GM12878 (cell line): ENCODE results near the gene WDR48. TPM values are rescaled to one million over a fixed set of nuclear protein-coding genes. Genes with fewer than 3 reads are reported as not detected.

Experiments used
- ATAC-seq: fragments of 200-7000 bp; cut with Tn5 transposase; 3 replicates; pipeline ENCODE4 v1.9.1; 2020; ENCODE audit warnings: mild to moderate bottlenecking, moderate library complexity
- BruUV-seq: library from RNA; stranded (reverse); fragments of 400-500 nt; replicated peaks from 2 replicates; lab custom pipeline; 2021; lab: Mats Ljungman, UMichigan
- CTCF ChIA-PET: fragments of 300-600 bp; sonication (Branson Sonifier 250); formaldehyde crosslinking; extraction: SDS; loops from one replicate; lab custom pipeline; 2021; ENCODE audit warnings: inconsistent platforms; lab: Yijun Ruan, JAX
- POLR2A ChIA-PET: fragments of 350-600 bp; formaldehyde crosslinking; extraction: SDS; loops from one replicate; lab custom pipeline; 2021; ENCODE audit warnings: inconsistent platforms; lab: Charles Lee
- RAD21 ChIA-PET: fragments of 300-600 bp; sonication (Branson Sonifier 250); formaldehyde crosslinking; loops from one replicate; lab custom pipeline; 2023; ENCODE audit warnings: antibody characterized with exemption; ENCODE audit not compliant: unreplicated experiment; lab: Charles Lee
- SMC1A ChIA-PET: fragments of 300-600 bp; sonication (Branson Sonifier 250); formaldehyde crosslinking; loops from one replicate; lab custom pipeline; 2023; ENCODE audit not compliant: unreplicated experiment, uncharacterized antibody; lab: Charles Lee
- DNase-seq: peaks from one replicate; pipeline ENCODE4 v3.0.0-alpha.2; 2011; ENCODE audit warnings: low read depth, low spot score
- FAIRE-seq: peaks from 3 replicates; lab custom pipeline; 2011; peaks lifted over from hg19 to GRCh38; lab: Jason Lieb, UNC
- H2AFZ ChIP-seq: 2 replicates; pipeline ENCODE4 v1.6.0; 2011; ENCODE audit warnings: low read depth, low read length, control low read depth; ENCODE audit not compliant: control insufficient read depth
- H3K27ac ChIP-seq: 2 replicates; pipeline ENCODE4 v1.5.1; 2011; ENCODE audit warnings: control low read depth; ENCODE audit not compliant: control insufficient read depth, insufficient read depth
- H3K27me3 ChIP-seq, 2 experiments: replicated peaks in 1 of 2; 2 replicates each; pipeline versions ENCODE4 v1.6.0 to v1.6.1; 2011; ENCODE audit warnings: low read length in 1 of 2; ENCODE audit not compliant: control insufficient read depth in 2 of 2, insufficient read depth in 2 of 2
- H3K36me3 ChIP-seq, 2 experiments: 2 replicates each; pipeline ENCODE4 v1.5.1; 2011; ENCODE audit warnings: low read length in 1 of 2; ENCODE audit not compliant: control insufficient read depth in 2 of 2, insufficient read depth in 2 of 2
- H3K4me1 ChIP-seq: 2 replicates; pipeline ENCODE4 v1.6.1; 2011; ENCODE audit warnings: mild to moderate bottlenecking, low read length, moderate library complexity, mixed read lengths; ENCODE audit not compliant: control insufficient read depth, insufficient read depth
- H3K4me2 ChIP-seq: 2 replicates; pipeline ENCODE4 v1.6.0; 2011; ENCODE audit warnings: control low read depth; ENCODE audit not compliant: control insufficient read depth, insufficient read depth
- H3K4me3 ChIP-seq: fragments of 200-600 bp; sonication (generic); 2 replicates; pipeline ENCODE4 v1.5.1; 2016
- H3K79me2 ChIP-seq: 2 replicates; pipeline ENCODE4 v1.6.0; 2011; ENCODE audit warnings: low read length; ENCODE audit not compliant: control insufficient read depth, insufficient read depth
- H3K9ac ChIP-seq: 2 replicates; pipeline ENCODE4 v1.8.0; 2011; ENCODE audit warnings: low read length, control low read depth, mixed read lengths; ENCODE audit not compliant: control insufficient read depth, insufficient read depth
- H3K9me3 ChIP-seq: replicated peaks from 3 replicates; pipeline ENCODE4 v1.5.1; 2011; ENCODE audit warnings: mild to moderate bottlenecking, low read length; ENCODE audit not compliant: control insufficient read depth, insufficient read depth
- H4K20me1 ChIP-seq: 2 replicates; pipeline ENCODE4 v1.6.0; 2011; ENCODE audit not compliant: control insufficient read depth, insufficient read depth
- CBFB ChIP-seq: IDR thresholded peaks from 2 replicates; pipeline ENCODE4 v1.6.1; 2016; ENCODE audit warnings: antibody characterized with exemption, low read depth
- CHD4 ChIP-seq: fragments of 200-600 bp; sonication (generic); IDR thresholded peaks from 2 replicates; pipeline ENCODE4 v1.6.1; 2016; ENCODE audit warnings: mild to moderate bottlenecking
- EED ChIP-seq: sonication (generic); IDR thresholded peaks from 2 replicates; pipeline ENCODE4 v1.6.1; 2016; ENCODE audit warnings: antibody characterized with exemption, low read depth
- ETV6 ChIP-seq, 2 experiments: fragments of 450-650 bp in 1 of 2; IDR thresholded peaks in 1 of 2; conservative IDR thresholded peaks in 1 of 2; 2 replicates each; pipeline ENCODE4 v1.6.1; 2014; ENCODE audit warnings: antibody characterized with exemption in 1 of 2, borderline replicate concordance in 1 of 2, low read depth in 1 of 2, mild to moderate bottlenecking in 1 of 2, moderate library complexity in 1 of 2
- EZH2 ChIP-seq: IDR thresholded peaks from 2 replicates; pipeline ENCODE4 v1.6.1; 2012; ENCODE audit warnings: low read depth, mild to moderate bottlenecking, control low read depth, inconsistent platforms, low read length, borderline replicate concordance; ENCODE audit not compliant: control insufficient read depth
- HDAC6 ChIP-seq: fragments of 200-600 bp; sonication (generic); IDR thresholded peaks from one replicate; pipeline ENCODE4 v1.8.0; 2017; ENCODE audit warnings: antibody characterized with exemption; ENCODE audit not compliant: unreplicated experiment
- KDM1A ChIP-seq: fragments of 200-600 bp; sonication (generic); IDR thresholded peaks from 2 replicates; pipeline ENCODE4 v1.6.1; 2016; ENCODE audit warnings: borderline replicate concordance
- NBN ChIP-seq: fragments of 450-650 bp; IDR thresholded peaks from 2 replicates; pipeline ENCODE4 v1.6.1; 2016
- NRF1 ChIP-seq: conservative IDR thresholded peaks from 2 replicates; pipeline ENCODE4 v1.6.1; 2011; ENCODE audit warnings: mild to moderate bottlenecking, low read depth, low read length, improper control_type of control experiment
- RCOR1 ChIP-seq: conservative IDR thresholded peaks from 2 replicates; pipeline ENCODE4 v1.6.1; 2012; ENCODE audit warnings: low read depth, low read length, improper control_type of control experiment
- RFX5 ChIP-seq: IDR thresholded peaks from 2 replicates; pipeline ENCODE4 v1.6.1; 2011; ENCODE audit warnings: low read depth, low read length, improper control_type of control experiment
- SREBF2 ChIP-seq: IDR thresholded peaks from 2 replicates; pipeline ENCODE4 v1.6.1; 2012; ENCODE audit warnings: mild to moderate bottlenecking, low read length
- SUZ12 ChIP-seq: fragments of 200-600 bp; sonication (generic); IDR thresholded peaks from one replicate; pipeline ENCODE4 v1.6.1; 2018; ENCODE audit warnings: antibody characterized with exemption, mild to moderate bottlenecking; ENCODE audit not compliant: unreplicated experiment
- ZBTB4 ChIP-seq: fragments of 450-650 bp; formaldehyde crosslinking; IDR thresholded peaks from 2 replicates; pipeline ENCODE4 v1.4.0; 2022; ENCODE audit warnings: mild to moderate bottlenecking, moderate library complexity
- ZNF207 ChIP-seq: fragments of 450-650 bp; IDR thresholded peaks from 2 replicates; pipeline ENCODE4 v1.6.1; 2014; ENCODE audit warnings: antibody characterized with exemption, mild to moderate bottlenecking, borderline replicate concordance
- ZSCAN29 ChIP-seq: fragments of 450-650 bp; IDR thresholded peaks from 2 replicates; pipeline ENCODE4 v1.6.1; 2017; ENCODE audit warnings: mild to moderate bottlenecking, moderate library complexity
- WGBS: methylation state at CpG from one replicate; pipeline ENCODE4 v1.1.6; 2016; ENCODE audit warnings: low lambda C conversion rate; ENCODE audit not compliant: insufficient replicate concordance, insufficient coverage; ENCODE audit errors: missing lambda C conversion rate; 5-methylcytosine and 5-hydroxymethylcytosine counted together
- in situ Hi-C: fragments of 300-500 bp; cut with MboI; formaldehyde crosslinking; loops from 9 replicates; pipeline ENCODE4 v1.14.3; 2018; ENCODE audit warnings: mixed read lengths
- intact Hi-C: fragments of 100-400 bp; cut with micrococcal nuclease; formaldehyde crosslinking; loops from one replicate; pipeline ENCODE4 v1.14.2; 2022; ENCODE audit not compliant: unreplicated experiment
- polyA plus RNA-seq, 11 experiments: library from polyadenylated mRNA; depleted of rRNA in 4 of 11; unstranded in 6 of 11; stranded (reverse) in 5 of 11; fragments of >200 nt; fragmentation: Nextera tagmentation in 4 of 11; fragmentation: Illumina TruSeq in 1 of 11; extraction: Ambion mirVana in 4 of 11; extraction: Trizol in 1 of 11; gene quantifications; 1 replicate in 1 of 11; 2 replicates in 10 of 11; pipeline versions ENCODE4 v1.2.1 to v1.2.3, GENCODE V29; 2011 to 2016; ENCODE audit warnings: inconsistent platforms in 2 of 11, missing spikeins in 2 of 11, low read depth in 1 of 11
- total RNA-seq, 4 experiments: library from RNA; depleted of rRNA in 3 of 4; stranded (reverse); fragments of >200 nt in 3 of 4; fragmentation: Illumina TruSeq in 1 of 4; extraction: Trizol in 1 of 4; gene quantifications; 2 replicates each; pipeline versions ENCODE4 v1.2.1 to v1.2.3, GENCODE V29; 2013 to 2021
- TF ChIP-seq, protein P1 (sequence below): IDR thresholded peaks from 2 replicates; pipeline ENCODE4 v1.6.1; 2012; ENCODE audit warnings: low read depth, low read length, improper control_type of control experiment
- TF ChIP-seq, protein P2 (sequence below): IDR thresholded peaks from 2 replicates; pipeline ENCODE4 v1.6.1; 2011; ENCODE audit warnings: low read depth, mild to moderate bottlenecking, low read length, moderate library complexity, borderline replicate concordance; ENCODE audit errors: extremely low read depth

The WDR48 gene
- total and polyA plus RNA-seq, 10 of the 15 experiments (the other 5 are each of a cell fraction or from before 2014, with no cell fraction given), result 16.8 to 43.8 (median 29.0) TPM

DNA sequence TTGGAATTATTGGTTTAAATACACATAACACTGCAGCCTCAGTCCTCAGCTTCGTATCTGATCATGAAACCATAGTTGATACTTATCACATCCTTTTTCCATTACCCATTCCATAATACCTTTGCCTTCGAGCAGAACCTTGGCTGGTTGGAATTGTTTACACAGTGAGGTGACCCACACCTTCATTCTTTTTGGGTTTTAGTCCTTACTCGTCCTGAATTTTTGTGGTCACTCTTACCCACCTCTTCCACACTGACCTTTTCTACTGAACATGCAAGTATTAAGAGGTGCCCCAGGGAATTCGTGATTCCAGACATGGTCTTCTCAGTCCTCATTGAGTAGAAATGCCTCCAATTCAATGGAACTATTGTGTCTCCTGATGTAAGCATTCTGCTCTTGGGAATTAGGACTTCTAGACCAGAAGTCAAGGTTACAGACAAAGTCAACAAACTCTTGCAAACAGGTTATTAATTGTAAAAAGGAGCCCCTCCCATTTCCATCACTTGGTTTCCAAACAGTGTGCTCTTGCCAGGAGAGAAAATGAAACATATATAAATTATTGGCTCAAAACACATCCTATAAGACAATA is 37.8 kb upstream of the WDR48 start:
- H3K4me2 ChIP-seq, result no peak overlapping the region
- H3K9ac ChIP-seq, result no peak overlapping the region
- no peaks in the 10 kb centered on the region for H3K36me3 ChIP-seq
- BruUV-seq, result no TSS peak
- H3K9me3 ChIP-seq, result no peaks in the 10 kb centered on the region
- H3K27me3 ChIP-seq, result no peaks in the 10 kb centered on the region
- in situ Hi-C loops, result no loop called here
- RAD21 ChIA-PET, result no interaction called here
- TF ChIP-seq, protein P1, sequence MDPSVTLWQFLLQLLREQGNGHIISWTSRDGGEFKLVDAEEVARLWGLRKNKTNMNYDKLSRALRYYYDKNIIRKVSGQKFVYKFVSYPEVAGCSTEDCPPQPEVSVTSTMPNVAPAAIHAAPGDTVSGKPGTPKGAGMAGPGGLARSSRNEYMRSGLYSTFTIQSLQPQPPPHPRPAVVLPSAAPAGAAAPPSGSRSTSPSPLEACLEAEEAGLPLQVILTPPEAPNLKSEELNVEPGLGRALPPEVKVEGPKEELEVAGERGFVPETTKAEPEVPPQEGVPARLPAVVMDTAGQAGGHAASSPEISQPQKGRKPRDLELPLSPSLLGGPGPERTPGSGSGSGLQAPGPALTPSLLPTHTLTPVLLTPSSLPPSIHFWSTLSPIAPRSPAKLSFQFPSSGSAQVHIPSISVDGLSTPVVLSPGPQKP, result no peak
- no peak for TF ChIP-seq NBN
- TF ChIP-seq ZBTB4 (CRISPR knock-in tag), result no peak
- TF ChIP-seq EZH2, result no peak
- no peak for TF ChIP-seq CHD4
- TF ChIP-seq SREBF2, result no peak
- no peak for TF ChIP-seq HDAC6
- TF ChIP-seq, protein P2, sequence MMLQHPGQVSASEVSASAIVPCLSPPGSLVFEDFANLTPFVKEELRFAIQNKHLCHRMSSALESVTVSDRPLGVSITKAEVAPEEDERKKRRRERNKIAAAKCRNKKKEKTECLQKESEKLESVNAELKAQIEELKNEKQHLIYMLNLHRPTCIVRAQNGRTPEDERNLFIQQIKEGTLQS, result no peak
- no peak for TF ChIP-seq KDM1A
- TF ChIP-seq SUZ12, result no peak
- no peak for TF ChIP-seq RCOR1
- no peak for TF ChIP-seq RFX5
- TF ChIP-seq CBFB, result no peak
- TF ChIP-seq ZSCAN29, result no peak
- no peak for TF ChIP-seq NRF1
- TF ChIP-seq EED, result no peak
- no peak for TF ChIP-seq ZNF207
- no peak for TF ChIP-seq ETV6 (conservative IDR thresholded peaks at IDR 0.05 in 1 of 2, IDR thresholded peaks at IDR 0.05 in 1 of 2; ENCODE audit: borderline replicate concordance in 1 of 2, low read depth in 1 of 2)
- TF ChIP-seq, all 136 proteins: peak for 0
- Histone ChIP-seq H3K79me2 (no peaks in the 10 kb centered on the region), H3K4me3 (no peak overlapping the region), H3K4me1 (no peaks in the 10 kb centered on the region), H4K20me1 (no peaks in the 10 kb centered on the region), H2AFZ (no peak overlapping the region), H3K27ac (no peak overlapping the region)
- DNase-seq (no peak), ATAC-seq (no peak), FAIRE-seq (no peak)
- intact Hi-C loops, result no loop called here
- ChIA-PET POLR2A (no interaction called here), CTCF (interaction anchor here (0.6 to 6.2 kb wide), 3 partner anchors 13 to 148 kb away, joined by 3 to 62 read pairs (median 42); no protein-coding TSS in a partner anchor), SMC1A (interaction anchor here (2.5 kb wide), 1 partner anchor 14 kb away, joined by 12 read pairs; no protein-coding TSS in a partner anchor)
- WGBS, result 6% methylated on average over 4 of the region's 4 CpGs
